H1 (cell line): ENCODE results near the gene PRKN. TPM values are rescaled to one million over a fixed set of nuclear protein-coding genes. Genes with fewer than 3 reads are reported as not detected.

Experiments used
- BACH1 ChIP-seq: IDR thresholded peaks from 2 replicates; pipeline ENCODE4 v1.6.1; 2012; ENCODE audit warnings: low read length, improper control_type of control experiment
- polyA plus RNA-seq, 7 experiments: library from polyadenylated mRNA; depleted of rRNA in 3 of 7; stranded (reverse) in 5 of 7; unstranded in 2 of 7; fragments of >200 nt in 5 of 7; fragments of 200-250 nt in 2 of 7; gene quantifications; 1 replicate in 5 of 7; 2 replicates in 1 of 7; 4 replicates in 1 of 7; pipeline versions ENCODE4 v1.2.1 to v1.2.3, GENCODE V29; 2011 to 2013; ENCODE audit warnings: missing spikeins in 2 of 7, mixed read lengths in 2 of 7
- total RNA-seq: library from RNA; stranded (reverse); fragmentation: NEBNext Ultra II Directional; extraction: Animal tissue kit (Norgen Biotek cat#: 25700); gene quantifications from 2 replicates; pipeline ENCODE4 v1.2.1, GENCODE V29; 2021

PRKN gene
- total and polyA plus RNA-seq, 2 of the 8 experiments (the other 6 are each of a cell fraction or from before 2014, with no cell fraction given): 0.13 to 0.29 TPM

GRCh38 chr6:162674452-162674851 lies 53.1 kb downstream of the PRKN start (continued):
- no peak for TF ChIP-seq BACH1
